NCI-H1092 treated with DMSO at 0.1 percent for 48 hours (cell line): Measurements from ENCODE around the gene CHST13.
"Not testable (repeated sequence)": the region's sequence is repeated elsewhere in the genome, so short reads cannot be mapped to it uniquely, and the experiment has no call there.

Source experiments
- DNase-seq: peaks from one replicate; lab custom pipeline; 2025; lab: John Stamatoyannopoulos, UW

The CHST13 gene

GRCh38 chr3:126555795-126556636, 32.1 kb downstream of the CHST13 start:
- no peak for DNase-seq

DNA sequence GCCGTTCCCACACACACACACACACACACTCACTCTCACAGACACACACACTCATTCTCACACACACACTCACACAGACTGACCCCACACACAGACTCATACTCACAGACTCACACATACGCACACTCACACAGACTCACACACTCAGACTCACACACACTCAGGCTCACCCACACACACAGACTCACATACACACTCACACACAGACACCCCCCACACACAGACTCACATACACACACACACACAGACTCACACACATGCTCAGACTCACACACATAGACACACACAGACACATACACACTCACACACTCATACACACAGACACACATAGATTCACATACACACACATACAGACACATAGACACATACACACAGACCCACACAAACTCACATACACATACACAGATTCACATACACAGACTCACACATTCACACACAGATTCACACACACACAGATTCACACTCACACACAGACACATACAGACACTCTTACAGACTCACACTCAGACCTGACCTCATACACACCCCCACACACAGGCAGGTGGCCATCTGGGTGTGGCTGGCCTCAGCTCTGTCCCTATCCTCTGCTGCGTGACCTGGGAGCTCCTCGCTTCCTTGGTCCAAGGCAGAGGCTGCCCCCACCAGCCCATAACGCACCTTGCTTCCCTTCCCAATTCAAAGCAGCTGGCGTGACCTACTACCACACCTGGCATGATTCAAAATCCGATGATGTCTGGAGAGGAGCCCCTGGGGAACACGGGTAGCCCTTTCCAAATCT, 32.9 kb downstream of the CHST13 start:
- DNase-seq: no peak

DNA sequence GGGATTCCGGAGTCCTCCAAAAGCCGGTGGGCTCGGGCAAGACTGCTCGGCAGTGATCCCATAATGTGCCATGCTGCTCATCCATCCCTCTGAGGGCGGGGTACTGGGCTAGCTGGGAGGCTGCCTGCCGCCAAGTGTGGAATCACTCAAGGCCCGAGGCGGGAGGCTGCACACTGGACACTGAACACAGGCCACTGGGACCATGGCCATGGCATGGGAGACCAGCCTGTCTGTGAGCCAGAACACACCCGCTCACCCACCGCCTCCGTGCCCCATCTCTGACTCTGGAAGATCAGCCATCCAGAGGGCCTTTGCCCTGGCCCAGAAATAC, 33.4 kb downstream of the CHST13 start:
- DNase-seq: no peak

- DNase-seq: no peak
Observed at GRCh38 chr3:126557761-126558160, 33.8 kb downstream of the CHST13 start.

- DNase-seq: no peak
Observed at GRCh38 chr3:126558336-126559071, 34.5 kb downstream of the CHST13 start, which contains the start of gene C3orf22. Gene C3orf22 (minus strand): TSS chr3:126558932. CDS start chr3:126553390, 5,542 bp downstream.

DNA sequence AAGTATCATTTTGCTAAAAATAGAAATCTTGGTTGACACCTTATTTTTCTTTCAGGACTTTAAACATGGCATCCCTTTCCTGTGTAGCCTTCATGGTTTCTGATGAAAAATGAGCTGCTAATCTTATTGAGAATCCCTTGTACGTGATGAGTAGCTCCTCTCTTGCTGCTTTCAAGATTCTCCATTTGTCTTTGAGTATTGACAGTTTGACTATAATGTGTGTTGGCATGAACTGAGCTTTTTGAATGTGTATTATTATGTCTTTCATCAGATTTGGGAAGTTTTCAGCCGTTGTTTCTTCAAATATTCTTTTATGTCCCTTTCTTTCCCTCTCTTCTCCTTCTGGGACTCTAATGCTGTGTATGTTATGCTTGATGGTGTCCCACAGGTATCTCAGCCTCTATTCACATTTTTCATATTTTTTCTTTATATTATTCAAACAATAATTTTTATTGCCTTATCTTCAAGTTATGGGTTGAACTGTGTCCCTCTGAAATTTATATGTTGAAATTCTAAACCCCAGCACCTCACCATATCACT, 38.9 kb downstream of the CHST13 start:
- no peak for DNase-seq

DNA sequence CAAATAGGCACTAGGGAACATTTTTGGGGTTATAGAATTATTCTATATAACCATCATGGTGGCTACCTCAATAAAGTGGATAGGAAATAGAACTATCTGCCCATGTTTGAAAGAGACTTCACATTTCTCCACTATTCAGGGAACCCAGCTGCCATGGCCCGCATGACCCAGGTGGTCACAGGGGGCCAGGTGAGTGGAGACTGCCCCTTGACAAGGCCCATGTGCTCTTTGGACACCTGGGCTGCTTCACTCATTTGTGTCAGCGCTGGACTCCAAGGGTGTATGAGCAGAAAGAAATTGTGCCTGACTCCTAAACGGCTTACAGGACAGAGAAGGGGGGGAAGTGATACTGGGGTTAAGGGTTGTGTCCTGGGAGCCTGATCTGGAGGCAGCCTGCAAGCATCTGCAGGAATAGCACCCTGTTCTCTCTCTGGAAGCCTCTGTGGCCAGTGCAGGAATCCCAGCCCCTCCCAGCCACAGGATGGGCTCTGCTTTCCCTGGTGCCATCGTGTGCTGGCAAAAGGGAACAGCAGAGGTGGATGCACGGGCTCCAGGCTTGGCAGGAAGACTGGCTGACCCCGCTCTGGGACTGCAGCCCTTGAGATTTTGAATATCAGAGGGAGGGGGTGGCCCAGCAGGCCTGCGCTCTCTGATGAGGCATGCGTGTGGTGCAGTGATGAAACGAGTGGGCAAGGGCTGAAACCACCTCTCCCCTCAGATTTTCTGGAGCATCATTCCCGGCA, 43.9 kb downstream of the CHST13 start:
- DNase-seq: no peak

DNA sequence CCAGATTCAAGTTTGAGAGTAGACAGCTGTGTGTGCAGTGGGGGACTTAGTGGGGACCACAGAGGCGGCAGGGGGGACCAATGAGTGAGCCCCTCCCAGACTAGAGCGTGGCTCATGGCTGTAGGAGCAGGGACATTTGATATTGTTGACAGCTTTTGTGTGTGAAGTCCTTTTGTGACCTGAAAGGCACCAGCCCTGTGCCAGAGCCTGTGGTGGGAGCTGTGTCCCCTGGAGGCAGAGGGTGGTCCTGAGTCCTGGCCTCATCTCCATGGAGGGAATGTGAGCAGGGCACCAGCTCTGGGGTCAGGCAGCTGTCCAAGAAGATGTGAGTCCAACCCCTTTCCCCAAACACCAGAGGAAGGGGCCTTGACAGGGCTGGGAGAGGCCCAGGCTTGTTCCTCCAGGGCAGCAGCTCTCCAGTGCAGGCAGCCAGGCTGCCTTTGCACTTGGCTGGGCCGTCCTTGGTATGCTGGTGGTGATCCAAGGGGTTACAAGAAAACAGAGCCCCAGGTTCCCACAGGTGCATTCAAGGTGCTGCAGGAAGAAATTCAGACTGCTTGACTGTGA, 44.9 kb downstream of the CHST13 start:
- no peak for DNase-seq

- DNase-seq: no peak
Observed at GRCh38 chr3:126569390-126569975, 45.5 kb downstream of the CHST13 start.

DNA sequence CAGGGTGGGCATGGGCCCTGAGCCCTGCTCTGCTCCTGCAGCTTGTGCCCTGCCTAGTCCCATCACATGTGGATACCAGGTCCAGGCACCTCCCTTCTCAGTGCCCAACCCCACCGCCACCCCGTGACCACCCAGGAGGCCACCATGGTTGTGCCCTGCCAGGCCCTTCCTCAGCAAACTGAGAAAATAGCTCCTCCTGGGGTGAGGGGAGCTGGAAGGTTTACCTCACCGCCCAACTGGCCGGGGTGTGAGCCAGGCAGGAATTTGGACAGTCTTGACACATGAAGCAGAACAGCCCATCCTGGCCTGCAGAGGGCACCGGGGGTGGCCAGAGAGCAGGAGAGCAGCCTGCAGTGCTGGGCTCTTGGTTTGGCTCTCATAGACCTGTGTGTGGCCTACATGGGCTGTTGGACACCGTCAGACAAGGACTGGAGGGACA, 46.2 kb downstream of the CHST13 start:
- no peak for DNase-seq

DNA sequence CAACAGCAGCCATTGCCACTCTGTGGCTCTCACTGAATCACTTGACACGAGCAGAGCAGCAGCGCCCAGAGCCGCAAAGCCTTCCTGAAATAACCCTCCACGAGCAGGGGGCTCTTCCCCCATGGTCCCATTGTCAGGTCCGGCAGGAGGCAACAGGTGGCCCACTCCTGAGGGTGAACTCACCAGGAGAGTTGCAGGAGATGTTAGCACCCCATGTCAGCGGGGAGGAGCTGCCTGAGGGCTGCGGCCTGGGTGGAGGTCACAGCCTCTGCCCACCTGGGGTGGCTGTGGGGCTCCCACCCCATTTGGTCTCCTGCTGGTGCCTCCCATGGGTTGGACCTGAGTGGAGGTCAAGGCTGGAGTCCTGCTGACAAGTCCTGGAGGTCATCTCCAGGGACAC, 47.1 kb downstream of the CHST13 start:
- no peak for DNase-seq

DNA sequence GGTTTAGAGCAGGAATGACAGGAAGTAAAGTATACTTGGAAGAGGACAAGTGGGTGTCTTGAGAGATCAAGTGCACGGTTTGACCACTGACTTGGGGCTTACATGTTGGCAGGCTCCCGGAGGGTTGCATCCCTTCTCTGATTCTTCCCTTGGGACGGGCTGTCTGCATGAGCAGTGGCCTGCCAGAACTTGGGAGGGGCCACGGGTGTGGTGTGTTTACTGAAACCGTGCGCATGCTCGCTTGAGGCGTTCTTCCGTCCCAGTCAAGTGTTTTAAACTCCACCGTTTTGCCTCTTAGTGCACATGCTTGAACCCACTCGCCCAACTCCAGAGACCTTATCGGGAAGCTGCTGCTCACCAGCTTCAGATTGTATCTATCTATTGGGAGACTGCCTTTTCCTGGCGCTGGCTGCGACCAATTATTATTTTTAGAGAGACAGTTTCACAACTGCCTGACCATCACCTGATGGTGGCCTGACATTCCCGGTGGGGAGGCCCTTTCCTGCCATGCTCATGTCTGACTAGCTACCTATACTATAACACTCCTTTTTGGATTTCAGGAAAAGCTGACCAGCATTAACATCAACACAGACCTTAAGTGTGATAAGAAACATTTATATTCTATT, 49.6 kb downstream of the CHST13 start:
- no peak for DNase-seq

- DNase-seq: no peak
Observed at GRCh38 chr3:126577261-126577660, 53.3 kb downstream of the CHST13 start.

DNA sequence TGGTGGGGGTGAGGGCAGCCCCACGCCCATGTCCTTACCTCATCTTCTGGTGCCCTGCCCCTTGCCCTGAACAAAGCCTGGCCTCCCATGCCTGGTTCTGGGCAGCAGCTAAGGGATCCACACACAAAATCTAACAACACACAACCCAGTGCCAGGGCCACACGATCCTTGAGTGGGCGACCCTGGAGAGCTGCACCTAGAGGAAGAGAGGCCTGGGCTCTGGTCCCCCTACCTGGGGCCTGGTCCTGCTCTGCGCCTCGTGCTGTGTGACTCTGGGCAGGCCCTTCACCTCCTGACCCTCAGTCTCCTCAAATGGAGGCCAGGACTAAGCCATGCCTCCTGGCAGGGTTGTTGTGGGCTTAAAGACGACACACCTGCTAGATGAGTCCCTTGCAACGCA, 54.7 kb downstream of the CHST13 start:
- DNase-seq: no peak

DNA sequence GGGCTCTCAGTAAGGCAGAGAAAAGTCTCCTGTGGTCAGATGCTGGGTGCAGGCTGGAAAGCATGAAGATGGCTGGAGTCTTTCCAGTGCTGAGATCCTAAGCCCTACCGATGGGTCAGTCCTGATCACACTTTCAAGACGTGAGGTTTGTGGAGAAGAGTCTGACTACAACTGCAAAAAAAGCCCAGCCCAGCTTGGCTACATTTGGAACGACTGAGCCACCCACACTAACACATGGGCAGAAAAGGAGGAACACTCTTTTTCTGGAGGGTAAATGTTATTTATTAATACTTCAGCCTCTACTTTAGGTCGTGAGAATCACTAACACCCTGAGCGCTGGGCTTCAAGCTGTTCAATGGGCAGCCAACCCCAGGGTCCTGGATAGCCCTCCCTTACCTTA, 56.8 kb downstream of the CHST13 start:
- no peak for DNase-seq

DNA sequence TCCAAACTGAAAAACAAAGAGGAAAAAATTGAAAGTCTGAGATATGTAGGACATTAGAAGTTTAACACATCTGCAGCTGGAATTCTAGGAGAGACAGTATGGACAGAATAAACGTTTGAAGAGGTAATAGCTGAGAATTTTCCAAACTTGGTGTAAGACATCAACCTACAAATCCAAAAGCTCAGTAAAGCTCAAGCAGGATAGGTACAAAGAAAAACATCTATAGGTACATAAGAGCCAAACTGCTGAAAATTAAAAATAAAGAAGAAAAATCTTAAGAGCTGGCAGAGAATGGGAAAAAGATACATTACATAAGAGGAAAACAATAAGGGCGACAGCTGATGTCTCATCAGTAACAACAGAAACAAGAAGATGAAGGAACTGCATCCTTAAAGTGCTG, 57.6 kb downstream of the CHST13 start:
- DNase-seq: no peak

GRCh38 chr3:126582311-126582710, 58.4 kb downstream of the CHST13 start:
- no peak for DNase-seq

DNA sequence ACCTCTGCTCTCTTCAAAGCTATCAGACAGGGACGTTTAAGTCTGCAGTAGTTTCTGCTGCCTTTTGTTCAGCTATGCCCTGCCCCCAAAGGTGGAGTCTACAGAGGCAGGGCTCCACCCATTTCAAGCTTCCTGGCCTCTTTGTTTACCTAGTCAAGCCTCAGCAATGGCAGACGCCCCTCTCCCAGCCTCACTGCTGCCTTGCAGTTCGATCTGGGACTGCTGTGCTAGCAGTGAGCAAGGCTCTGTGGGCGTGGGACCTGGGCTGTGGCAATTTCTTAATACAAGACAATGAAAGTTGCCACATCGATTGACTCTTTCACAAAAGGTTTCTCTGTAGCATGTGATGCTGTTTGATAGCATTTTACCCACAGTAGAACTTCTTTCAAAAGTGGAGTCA, 67.6 kb downstream of the CHST13 start:
- not testable (repeated sequence) for DNase-seq
